NOMO-1 (cell line): ENCODE data around the gene MINDY3.
"Not testable (repeated sequence)": the region's sequence is repeated elsewhere in the genome, so short reads cannot be mapped to it uniquely, and the experiment has no call there.

ENCODE experiments used
- DNase-seq, 2 experiments: peaks; one replicate each; lab custom pipeline; 2025; ENCODE audit not compliant: unreplicated experiment in 2 of 2; lab: John Stamatoyannopoulos, UW

Gene MINDY3

GRCh38 chr10:15859906-15860691 is at the start of gene MINDY3:
MINDY3 (minus strand) TSS chr10:15860507; CDS start chr10:15860299, 208 bp downstream.
- peak; percentile 60 to 76 for DNase-seq

GRCh38 chr10:15901889-15902288 is 41.6 kb upstream of the MINDY3 start:
- no peak for DNase-seq

DNA sequence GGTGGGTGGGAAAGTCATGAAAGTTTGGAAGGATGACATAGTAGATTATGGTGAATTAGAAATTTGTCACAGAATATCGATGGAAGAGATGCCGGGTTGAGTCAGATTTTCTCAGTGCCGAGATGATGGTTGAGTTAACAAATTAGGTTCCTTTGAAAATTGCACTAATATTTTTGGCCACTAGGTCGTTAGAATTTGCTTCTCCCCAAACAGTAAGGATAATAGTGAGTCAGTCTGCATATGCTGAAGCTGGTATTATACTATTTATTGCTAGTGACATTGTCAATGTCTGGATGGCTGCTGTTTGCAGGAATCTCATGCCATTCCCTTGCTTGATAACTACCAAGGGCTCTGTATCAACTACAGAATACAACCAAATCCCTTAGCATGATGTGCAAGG is 37.7 kb upstream of the MINDY3 start:
- DNase-seq = peak in 1 of 2 experiments; percentile 1

GRCh38 chr10:15897287-15897686 is 37.0 kb upstream of the MINDY3 start:
- no peak for DNase-seq

GRCh38 chr10:15896654-15897053 is 36.3 kb upstream of the MINDY3 start:
- DNase-seq = no peak

GRCh38 chr10:15884447-15884846 is 24.1 kb upstream of the MINDY3 start:
- DNase-seq = no peak

GRCh38 chr10:15881542-15881941 is 21.2 kb upstream of the MINDY3 start:
- no peak for DNase-seq

DNA sequence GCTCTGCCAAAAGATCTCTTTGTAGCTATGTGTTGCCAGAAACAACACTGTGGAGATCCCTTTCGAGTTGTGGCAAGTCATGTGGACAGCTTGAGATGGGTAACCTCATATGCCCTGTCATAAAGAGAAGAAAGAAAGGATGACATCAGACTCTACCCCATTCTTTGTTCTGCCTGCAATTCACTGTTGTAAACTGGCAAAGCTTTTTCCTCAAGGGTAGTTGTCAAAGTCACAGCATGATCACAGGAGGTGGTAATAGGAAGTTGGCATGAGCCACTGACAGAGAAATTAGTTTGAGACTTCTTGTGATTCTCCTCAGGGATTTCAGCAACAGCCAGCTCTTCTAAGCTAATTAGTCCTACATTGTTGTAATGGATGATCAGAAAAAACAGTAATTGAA is 19.4 kb upstream of the MINDY3 start:
- DNase-seq = peak in 1 of 2 experiments; percentile 12

GRCh38 chr10:15879058-15879457 is 18.8 kb upstream of the MINDY3 start:
- peak in 1 of 2 experiments; percentile 29 for DNase-seq

DNA sequence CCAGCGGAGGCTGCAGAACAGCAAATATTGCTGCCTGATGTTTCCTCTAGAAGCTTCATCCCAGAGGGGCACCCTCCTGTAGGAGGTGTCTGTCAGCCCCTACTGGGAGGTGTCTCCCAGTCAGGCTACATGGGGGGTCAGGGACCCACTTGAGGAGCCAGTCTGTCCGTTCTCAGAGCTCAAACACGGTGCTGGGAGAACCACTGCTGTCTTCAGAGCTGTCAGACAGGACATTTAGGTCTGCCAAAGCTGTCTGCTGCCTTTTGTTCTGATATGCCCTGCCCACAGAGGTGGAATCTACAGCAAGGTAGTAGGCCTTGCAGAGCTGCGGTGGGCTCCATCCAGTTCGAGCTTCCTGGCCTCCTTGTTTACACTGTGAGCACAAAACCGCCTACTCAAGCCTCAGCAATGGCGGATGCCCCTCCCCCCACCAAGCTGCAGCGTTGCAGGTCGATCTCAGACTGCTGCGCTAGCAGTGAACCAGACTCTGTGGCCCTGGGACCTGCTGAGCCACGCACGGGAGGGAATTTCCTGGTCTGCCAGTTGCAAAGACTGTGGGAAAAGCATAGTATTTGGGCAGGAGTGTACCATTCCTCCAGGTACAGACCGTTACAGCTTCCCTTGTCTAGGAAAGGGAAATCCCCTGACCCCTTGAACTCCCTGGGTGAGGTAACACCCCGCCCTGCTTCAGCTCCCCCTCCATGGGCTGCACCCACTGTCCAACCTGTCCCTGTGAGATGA is 17.7 kb upstream of the MINDY3 start:
- DNase-seq = no peak

GRCh38 chr10:15876274-15876673 is 16.0 kb upstream of the MINDY3 start:
- not testable (repeated sequence) for DNase-seq

DNA sequence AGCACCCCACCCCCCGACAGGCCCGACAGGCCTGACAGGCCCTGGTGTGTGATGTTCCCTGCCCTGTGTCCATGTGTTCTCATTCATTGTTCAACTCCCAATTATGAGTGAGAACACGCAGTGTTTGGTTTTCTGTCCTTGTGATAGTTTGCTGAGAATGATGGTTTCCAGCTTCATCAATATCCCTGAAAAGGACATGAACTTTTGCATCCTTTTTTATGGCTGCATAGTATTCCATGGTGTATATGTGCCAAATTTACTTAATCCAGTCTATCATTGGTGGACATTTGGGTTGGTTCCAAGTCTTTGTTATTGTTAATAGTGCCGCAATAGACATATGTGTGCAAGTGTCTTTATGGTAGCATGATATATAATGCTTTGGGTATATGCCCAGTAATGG is 12.3 kb upstream of the MINDY3 start:
- not testable (repeated sequence) for DNase-seq

DNA sequence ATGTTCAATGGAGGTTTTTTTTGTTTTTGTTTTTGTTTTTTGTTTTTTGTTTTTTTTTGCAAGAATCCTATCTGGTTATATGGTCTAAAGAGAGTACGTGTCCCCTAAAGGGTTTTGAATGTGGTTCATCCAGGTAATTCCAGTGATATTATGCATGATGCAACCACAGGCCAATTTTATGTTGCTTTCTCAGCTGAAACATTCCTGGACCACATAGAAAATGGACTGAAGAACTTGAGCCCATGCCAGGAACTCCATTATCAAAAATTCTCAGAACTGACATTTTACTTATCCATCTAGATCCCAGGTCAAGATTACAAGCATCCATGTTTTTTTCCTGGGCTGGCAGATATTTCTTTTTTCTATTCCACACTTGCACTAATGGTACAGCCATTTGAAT is 11.5 kb upstream of the MINDY3 start:
- DNase-seq = no peak

DNA sequence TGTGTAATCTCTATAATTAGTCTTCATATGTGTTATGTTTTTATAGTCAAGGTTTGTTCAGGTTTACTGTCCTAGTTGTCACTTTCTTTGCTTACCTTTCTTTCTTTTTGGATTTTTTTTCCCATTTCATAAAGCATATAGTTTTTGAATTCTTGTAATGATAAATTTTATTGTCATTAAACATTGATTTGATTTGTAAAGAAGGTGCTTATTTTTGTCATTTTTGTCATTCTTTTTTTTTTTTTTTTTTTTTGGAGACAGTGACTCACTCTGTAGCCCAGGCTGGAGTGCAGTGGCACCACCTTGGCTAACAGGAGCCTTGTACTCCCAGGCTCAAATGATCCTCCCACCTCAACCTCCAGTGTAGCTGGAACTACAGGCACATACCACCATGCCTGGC is 9.6 kb upstream of the MINDY3 start:
- no peak for DNase-seq

GRCh38 chr10:15868006-15868405 is 7.7 kb upstream of the MINDY3 start:
- DNase-seq = no peak

DNA sequence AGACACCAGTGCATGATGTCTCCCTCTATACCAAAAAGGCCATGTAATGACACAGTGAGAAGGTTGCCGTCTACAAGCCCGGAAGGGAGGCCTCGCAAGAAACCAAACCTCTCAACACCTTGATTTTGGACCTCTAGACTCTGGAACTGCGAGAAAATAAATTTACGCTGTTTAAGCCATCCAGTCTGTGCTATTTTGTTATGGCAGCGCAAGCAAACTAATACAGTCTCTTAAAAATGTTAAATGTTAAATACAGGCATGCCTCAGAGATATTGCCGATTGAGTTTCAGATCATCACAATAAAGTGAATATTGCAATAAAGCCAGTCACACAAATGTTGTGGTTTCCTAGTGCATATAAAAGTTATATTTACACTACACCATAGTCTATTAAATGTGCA is 5.0 kb upstream of the MINDY3 start:
- no peak for DNase-seq

- DNase-seq = no peak
Observed at GRCh38 chr10:15864419-15864818, 4.1 kb upstream of the MINDY3 start.

DNA sequence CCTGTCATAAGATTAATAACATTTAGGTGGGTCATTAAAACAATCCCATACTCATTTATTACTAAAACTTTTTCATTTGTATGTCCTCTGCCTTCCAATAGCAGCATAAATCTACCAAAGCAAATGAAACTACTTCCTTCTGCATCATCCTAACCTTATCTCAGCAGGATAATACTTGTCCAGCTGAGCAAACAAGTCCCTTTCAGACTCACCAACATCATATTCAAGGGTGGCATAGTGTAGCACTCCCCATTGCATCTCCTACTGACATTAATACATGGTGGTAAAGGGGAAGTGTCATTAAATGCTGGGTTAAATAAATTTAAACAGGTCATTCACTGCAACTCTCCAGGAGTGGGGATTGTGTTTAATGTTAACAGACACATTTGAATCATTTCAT is 3.4 kb upstream of the MINDY3 start:
- DNase-seq = no peak

GRCh38 chr10:15863323-15863722 is 3.0 kb upstream of the MINDY3 start:
- DNase-seq = no peak

DNA sequence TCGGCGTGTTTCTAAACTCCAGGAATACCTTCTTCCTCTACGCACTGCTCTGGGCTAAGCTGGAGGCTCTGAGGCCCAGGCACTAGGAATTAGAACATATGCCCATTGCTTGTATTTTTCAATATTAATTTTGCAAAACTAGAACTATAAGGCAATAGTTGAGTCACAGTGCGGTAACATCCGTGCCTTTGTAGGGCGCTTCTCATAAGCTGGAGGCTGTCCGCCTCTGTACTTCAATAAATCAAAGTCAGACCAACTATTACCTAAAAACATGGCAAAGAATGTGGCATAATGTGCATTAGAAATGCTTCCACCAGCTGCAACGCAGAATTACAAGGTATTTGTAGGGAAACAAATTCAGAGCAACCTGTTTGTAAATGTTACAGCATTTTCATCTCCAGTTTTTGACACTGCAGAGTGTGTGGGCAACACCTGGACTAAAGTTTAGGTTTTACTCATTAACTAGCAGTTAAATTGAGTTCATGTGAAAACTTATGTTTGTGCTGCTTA is 440 bp upstream of the MINDY3 start:
- DNase-seq = no peak

DNA sequence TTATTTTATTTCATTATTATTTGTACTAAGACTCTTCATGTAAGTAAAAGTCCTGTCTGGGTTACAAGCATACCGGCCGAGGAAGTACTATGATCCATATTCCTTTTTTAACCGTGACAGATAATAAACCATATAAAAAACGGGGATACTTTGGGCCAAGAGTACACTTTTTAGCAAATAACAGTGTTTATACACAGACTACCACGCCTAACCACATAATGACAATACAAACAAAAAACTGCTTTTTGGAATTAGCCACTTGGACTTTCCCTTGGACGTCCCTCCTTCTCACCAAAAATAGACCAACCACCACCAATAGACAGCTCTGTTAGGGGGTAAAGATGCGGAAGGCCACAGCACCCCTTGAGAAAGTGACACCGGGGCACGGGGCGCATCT is 800 bp downstream of the MINDY3 start:
- DNase-seq = no peak

GRCh38 chr10:15858861-15859281 is 1.4 kb downstream of the MINDY3 start:
- no peak for DNase-seq
